Activated naive CD8-positive, alpha-beta T cell treated with anti-CD3 and anti-CD28 coated beads, Interleukin-2, amount 10 ng/mL, durations not matched to agents 7 days and 5 days (primary cell): ENCODE measurements around the gene MS4A6E. TPM values are rescaled to one million over a fixed set of nuclear protein-coding genes. Genes with fewer than 3 reads are reported as not detected.
A peak's percentile ranks its signal among the peaks of the same experiment; 100 is the strongest.
"Not testable (repeated sequence)": the region's sequence is repeated elsewhere in the genome, so short reads cannot be mapped to it uniquely, and the experiment has no call there.

Experiments
- ATAC-seq: fragments of 150-1000 bp; cut with Tn5 transposase; one replicate; pipeline ENCODE4 v1.10.0; 2021; ENCODE audit warnings: low read depth, moderate library complexity
- POLR2A ChIA-PET: fragments of 350-600 bp; sonication (Branson Sonifier 250); formaldehyde crosslinking; loops from one replicate; lab custom pipeline; 2021; ENCODE audit warnings: antibody characterized with exemption; lab: Charles Lee
- DNase-seq: peaks from one replicate; pipeline ENCODE4 v3.0.0; 2021
- H3K27ac Mint-ChIP-seq: one replicate; pipeline ENCODE4 v1.8.0; 2022; ENCODE audit warnings: mild to moderate bottlenecking, mixed read lengths
- H3K27me3 Mint-ChIP-seq: one replicate; pipeline ENCODE4 v1.8.0; 2022; ENCODE audit warnings: mild to moderate bottlenecking, moderate library complexity, mixed read lengths
- H3K36me3 Mint-ChIP-seq: one replicate; pipeline ENCODE4 v1.8.0; 2021; ENCODE audit warnings: mild to moderate bottlenecking, mixed read lengths
- H3K4me1 Mint-ChIP-seq: one replicate; pipeline ENCODE4 v1.8.0; 2021; ENCODE audit warnings: mixed read lengths
- H3K4me3 Mint-ChIP-seq: one replicate; pipeline ENCODE4 v1.8.0; 2022; ENCODE audit warnings: mild to moderate bottlenecking, moderate library complexity, mixed read lengths
- H3K9me3 Mint-ChIP-seq: one replicate; pipeline ENCODE4 v1.8.0; 2021; ENCODE audit warnings: mixed read lengths
- total RNA-seq, 2 experiments: library from RNA; stranded (reverse); gene quantifications; one replicate each; pipeline ENCODE4 v1.2.3, GENCODE V29; 2021

MS4A6E gene
- total RNA-seq, 2 experiments from 2014 or later: not detected

GRCh38 chr11:60345489-60345888 is 18.4 kb downstream of the MS4A6E start:
- Mint-ChIP-seq H3K27ac (no peak overlapping the region), H3K27me3 (peaks cover 4% of the 10 kb centered on the region), H3K36me3 (no peaks in the 10 kb centered on the region), H3K4me3 (no peak overlapping the region), H3K9me3 (no peaks in the 10 kb centered on the region), H3K4me1 (no peaks in the 10 kb centered on the region)
- DNase-seq (no peak), ATAC-seq (no peak)
- POLR2A ChIA-PET: no interaction called here

- no peaks in the 10 kb centered on the region for H3K36me3 Mint-ChIP-seq
- no peaks in the 10 kb centered on the region for H3K4me1 Mint-ChIP-seq
- DNase-seq (no peak), ATAC-seq (no peak)
- H3K9me3 Mint-ChIP-seq: no peaks in the 10 kb centered on the region
- no peak overlapping the region for H3K4me3 Mint-ChIP-seq
- POLR2A ChIA-PET: no interaction called here
- peaks cover 7% of the 10 kb centered on the region for H3K27me3 Mint-ChIP-seq
- no peak overlapping the region for H3K27ac Mint-ChIP-seq
Measured at GRCh38 chr11:60347084-60347797, 20.2 kb downstream of the MS4A6E start.

- H3K27me3 Mint-ChIP-seq: peaks cover 7% of the 10 kb centered on the region
- no peaks in the 10 kb centered on the region for H3K36me3 Mint-ChIP-seq
- H3K4me1 Mint-ChIP-seq: no peaks in the 10 kb centered on the region
- POLR2A ChIA-PET: no interaction called here
- ATAC-seq (no peak), DNase-seq (no peak)
- no peak overlapping the region for H3K27ac Mint-ChIP-seq
- no peaks in the 10 kb centered on the region for H3K9me3 Mint-ChIP-seq
- H3K4me3 Mint-ChIP-seq: no peak overlapping the region
Measured at GRCh38 chr11:60348116-60348515, 21.1 kb downstream of the MS4A6E start.

- Mint-ChIP-seq H3K4me1 (no peaks in the 10 kb centered on the region), H3K4me3 (no peak overlapping the region), H3K9me3 (no peaks in the 10 kb centered on the region), H3K36me3 (no peaks in the 10 kb centered on the region), H3K27me3 (peaks cover 8% of the 10 kb centered on the region), H3K27ac (no peak overlapping the region)
- ATAC-seq (no peak), DNase-seq (no peak)
- POLR2A ChIA-PET: no interaction called here
Measured at GRCh38 chr11:60349990-60350389, 22.9 kb downstream of the MS4A6E start.

GRCh38 chr11:60357771-60358170 is 30.7 kb downstream of the MS4A6E start:
- no peak for DNase-seq
- POLR2A ChIA-PET: no interaction called here
- no peak for ATAC-seq
- Mint-ChIP-seq H3K4me1 (no peaks in the 10 kb centered on the region), H3K36me3 (no peaks in the 10 kb centered on the region), H3K27me3 (peaks cover 8% of the 10 kb centered on the region), H3K9me3 (no peaks in the 10 kb centered on the region), H3K27ac (no peak overlapping the region), H3K4me3 (no peak overlapping the region)

GRCh38 chr11:60360621-60361020 is 33.6 kb downstream of the MS4A6E start:
- POLR2A ChIA-PET: no interaction called here
- no peaks in the 10 kb centered on the region for H3K36me3 Mint-ChIP-seq
- H3K27ac Mint-ChIP-seq: no peak overlapping the region
- no peak overlapping the region for H3K4me3 Mint-ChIP-seq
- no peaks in the 10 kb centered on the region for H3K4me1 Mint-ChIP-seq
- peaks cover 19% of the 10 kb centered on the region for H3K27me3 Mint-ChIP-seq
- DNase-seq (no peak), ATAC-seq (no peak)
- no peaks in the 10 kb centered on the region for H3K9me3 Mint-ChIP-seq

GRCh38 chr11:60362241-60362640 is 35.2 kb downstream of the MS4A6E start:
- Mint-ChIP-seq H3K4me3 (no peak overlapping the region), H3K27ac (no peak overlapping the region), H3K36me3 (no peaks in the 10 kb centered on the region), H3K4me1 (no peaks in the 10 kb centered on the region), H3K27me3 (peaks cover 14% of the 10 kb centered on the region), H3K9me3 (no peaks in the 10 kb centered on the region)
- POLR2A ChIA-PET: no interaction called here
- DNase-seq (no peak), ATAC-seq (no peak)

GRCh38 chr11:60363542-60364470 is 36.8 kb downstream of the MS4A6E start:
- POLR2A ChIA-PET: no interaction called here
- H3K9me3 Mint-ChIP-seq: no peaks in the 10 kb centered on the region
- ATAC-seq: no peak

GRCh38 chr11:60366262-60366904 is 39.3 kb downstream of the MS4A6E start:
- H3K27ac Mint-ChIP-seq, DNase-seq, ATAC-seq, H3K4me3 Mint-ChIP-seq, H3K4me1 Mint-ChIP-seq, H3K36me3 Mint-ChIP-seq, H3K9me3 Mint-ChIP-seq, POLR2A ChIA-PET: not testable (repeated sequence)
- peaks cover 21% of the 10 kb centered on the region for H3K27me3 Mint-ChIP-seq

More at GRCh38 chr11:60363542-60364470, 36.8 kb downstream of the MS4A6E start:
- Mint-ChIP-seq H3K36me3 (no peaks in the 10 kb centered on the region), H3K27ac (no peak overlapping the region), H3K27me3 (peaks cover 14% of the 10 kb centered on the region), H3K4me1 (no peaks in the 10 kb centered on the region), H3K4me3 (no peak overlapping the region)
- peak; percentile 33 for DNase-seq

- H3K4me1 Mint-ChIP-seq: no peaks in the 10 kb centered on the region
- no peaks in the 10 kb centered on the region for H3K36me3 Mint-ChIP-seq
- ATAC-seq (no peak), DNase-seq (no peak)
- H3K4me3 Mint-ChIP-seq: no peak overlapping the region
- no peaks in the 10 kb centered on the region for H3K9me3 Mint-ChIP-seq
- no peak overlapping the region for H3K27ac Mint-ChIP-seq
- POLR2A ChIA-PET: no interaction called here
- H3K27me3 Mint-ChIP-seq: peaks cover 25% of the 10 kb centered on the region
Measured at GRCh38 chr11:60367009-60367408, 40.0 kb downstream of the MS4A6E start.

GRCh38 chr11:60367896-60368295 is 40.8 kb downstream of the MS4A6E start:
- peaks cover 25% of the 10 kb centered on the region for H3K27me3 Mint-ChIP-seq
- no peaks in the 10 kb centered on the region for H3K4me1 Mint-ChIP-seq
- H3K36me3 Mint-ChIP-seq: no peaks in the 10 kb centered on the region
- H3K9me3 Mint-ChIP-seq: no peaks in the 10 kb centered on the region
- H3K27ac Mint-ChIP-seq: no peak overlapping the region
- H3K4me3 Mint-ChIP-seq: no peak overlapping the region
- DNase-seq: no peak
- POLR2A ChIA-PET: no interaction called here
- no peak for ATAC-seq

- POLR2A ChIA-PET: no interaction called here
- H3K4me3 Mint-ChIP-seq: no peak overlapping the region
- no peaks in the 10 kb centered on the region for H3K9me3 Mint-ChIP-seq
- no peaks in the 10 kb centered on the region for H3K36me3 Mint-ChIP-seq
- DNase-seq (no peak), ATAC-seq (no peak)
- no peak overlapping the region for H3K27ac Mint-ChIP-seq
- H3K4me1 Mint-ChIP-seq: no peaks in the 10 kb centered on the region
- peaks cover 11% of the 10 kb centered on the region for H3K27me3 Mint-ChIP-seq
Measured at GRCh38 chr11:60370252-60370810, 43.3 kb downstream of the MS4A6E start.

- no peak overlapping the region for H3K27ac Mint-ChIP-seq
- no peak for DNase-seq
- H3K36me3 Mint-ChIP-seq: no peaks in the 10 kb centered on the region
- H3K27me3 Mint-ChIP-seq: peaks cover 11% of the 10 kb centered on the region
- no peak overlapping the region for H3K4me3 Mint-ChIP-seq
- H3K4me1 Mint-ChIP-seq: no peaks in the 10 kb centered on the region
- POLR2A ChIA-PET: no interaction called here
- no peaks in the 10 kb centered on the region for H3K9me3 Mint-ChIP-seq
- no peak for ATAC-seq
Measured at GRCh38 chr11:60370811-60371298, 43.8 kb downstream of the MS4A6E start.
